Measurements from ENCODE around the gene GGA1.

Gene GGA1

DNA sequence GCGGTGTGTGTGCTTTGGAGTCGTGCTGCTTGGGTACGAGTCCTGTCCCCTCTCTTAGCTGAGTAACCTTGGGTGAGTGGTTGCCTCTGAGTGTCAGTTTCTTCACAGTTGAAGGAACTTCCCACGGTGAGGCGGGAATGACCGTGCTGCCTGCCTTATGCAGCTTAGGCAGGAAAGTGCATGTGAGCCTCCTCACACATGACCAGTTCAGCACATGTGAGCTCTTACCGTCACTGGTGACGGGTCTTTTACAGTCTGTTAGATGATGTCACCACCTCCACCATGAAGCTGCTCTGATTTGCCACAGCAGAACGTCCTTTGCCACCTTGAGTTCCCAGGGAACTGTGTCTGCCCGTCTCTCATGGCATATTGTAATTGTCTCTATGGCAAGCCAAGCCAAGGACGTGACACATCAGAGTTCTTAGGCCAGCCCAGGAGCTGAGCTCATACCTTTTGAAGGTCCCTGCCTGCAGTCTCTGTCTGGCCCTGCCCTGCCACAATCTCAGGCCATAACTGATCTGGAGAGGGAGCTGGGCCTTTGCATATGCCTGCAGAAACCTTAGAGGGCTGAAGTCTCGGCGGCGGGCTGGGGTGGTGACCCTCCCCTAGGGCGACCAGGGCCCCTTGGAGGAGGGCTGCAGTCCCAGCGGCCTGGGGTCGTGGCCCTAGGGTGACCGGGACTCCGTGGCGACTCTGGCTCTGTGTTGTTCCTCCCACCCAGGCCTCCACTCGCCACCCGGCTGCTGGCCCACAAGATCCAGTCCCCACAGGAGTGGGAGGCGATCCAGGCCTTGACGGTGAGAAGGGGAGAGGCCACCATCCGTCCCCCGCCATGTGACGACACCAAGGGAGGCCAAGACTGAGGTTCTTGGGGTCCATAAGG, 7.8 kb downstream of the GGA1 start:
- POLR2A ChIA-PET = no interaction called here
- no peak for DNase-seq (ENCODE audit: extremely low spot score)
- TF ChIP-seq, protein P1, sequence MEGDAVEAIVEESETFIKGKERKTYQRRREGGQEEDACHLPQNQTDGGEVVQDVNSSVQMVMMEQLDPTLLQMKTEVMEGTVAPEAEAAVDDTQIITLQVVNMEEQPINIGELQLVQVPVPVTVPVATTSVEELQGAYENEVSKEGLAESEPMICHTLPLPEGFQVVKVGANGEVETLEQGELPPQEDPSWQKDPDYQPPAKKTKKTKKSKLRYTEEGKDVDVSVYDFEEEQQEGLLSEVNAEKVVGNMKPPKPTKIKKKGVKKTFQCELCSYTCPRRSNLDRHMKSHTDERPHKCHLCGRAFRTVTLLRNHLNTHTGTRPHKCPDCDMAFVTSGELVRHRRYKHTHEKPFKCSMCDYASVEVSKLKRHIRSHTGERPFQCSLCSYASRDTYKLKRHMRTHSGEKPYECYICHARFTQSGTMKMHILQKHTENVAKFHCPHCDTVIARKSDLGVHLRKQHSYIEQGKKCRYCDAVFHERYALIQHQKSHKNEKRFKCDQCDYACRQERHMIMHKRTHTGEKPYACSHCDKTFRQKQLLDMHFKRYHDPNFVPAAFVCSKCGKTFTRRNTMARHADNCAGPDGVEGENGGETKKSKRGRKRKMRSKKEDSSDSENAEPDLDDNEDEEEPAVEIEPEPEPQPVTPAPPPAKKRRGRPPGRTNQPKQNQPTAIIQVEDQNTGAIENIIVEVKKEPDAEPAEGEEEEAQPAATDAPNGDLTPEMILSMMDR (IDR thresholded peaks at IDR 0.05; ENCODE audit: control extremely low read depth, extremely low read depth, low read depth, missing control alignments) = no peak
- CTCF ChIA-PET = interaction anchor here (1.4 to 12.9 kb wide), 4 partner anchors 9 to 26 kb away, joined by 4 to 190 read pairs (median 22); partner anchors contain the start of gene GGA1

DNA sequence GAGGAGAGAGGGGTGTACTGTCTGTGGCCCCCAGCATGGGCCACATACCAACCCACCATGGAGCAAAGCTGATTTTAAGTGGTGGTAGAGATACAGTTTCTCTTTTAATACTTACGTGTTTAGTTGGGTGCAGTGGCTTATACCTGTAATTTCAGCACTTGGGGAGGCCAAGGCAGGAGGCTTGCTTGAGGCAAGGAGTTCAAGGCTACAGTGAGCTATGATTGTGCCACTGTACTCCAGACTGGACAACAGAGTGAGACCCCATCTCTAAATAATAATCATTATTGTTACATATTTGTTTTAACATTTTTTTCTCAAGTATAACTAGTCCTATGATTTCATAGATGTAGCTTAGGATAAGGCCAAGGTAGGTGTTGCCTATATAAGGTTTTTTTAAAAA, 8.8 kb downstream of the GGA1 start:
- TF ChIP-seq, protein P1 (IDR thresholded peaks at IDR 0.05; ENCODE audit: control extremely low read depth, extremely low read depth, low read depth, missing control alignments) = no peak
- ChIA-PET CTCF (interaction anchor here (1.1 to 11.8 kb wide), 6 partner anchors 8 to 25 kb away, joined by 3 to 102 read pairs (median 12); no protein-coding TSS in a partner anchor), POLR2A (no interaction called here)
- no peak for DNase-seq (ENCODE audit: extremely low spot score)

DNA sequence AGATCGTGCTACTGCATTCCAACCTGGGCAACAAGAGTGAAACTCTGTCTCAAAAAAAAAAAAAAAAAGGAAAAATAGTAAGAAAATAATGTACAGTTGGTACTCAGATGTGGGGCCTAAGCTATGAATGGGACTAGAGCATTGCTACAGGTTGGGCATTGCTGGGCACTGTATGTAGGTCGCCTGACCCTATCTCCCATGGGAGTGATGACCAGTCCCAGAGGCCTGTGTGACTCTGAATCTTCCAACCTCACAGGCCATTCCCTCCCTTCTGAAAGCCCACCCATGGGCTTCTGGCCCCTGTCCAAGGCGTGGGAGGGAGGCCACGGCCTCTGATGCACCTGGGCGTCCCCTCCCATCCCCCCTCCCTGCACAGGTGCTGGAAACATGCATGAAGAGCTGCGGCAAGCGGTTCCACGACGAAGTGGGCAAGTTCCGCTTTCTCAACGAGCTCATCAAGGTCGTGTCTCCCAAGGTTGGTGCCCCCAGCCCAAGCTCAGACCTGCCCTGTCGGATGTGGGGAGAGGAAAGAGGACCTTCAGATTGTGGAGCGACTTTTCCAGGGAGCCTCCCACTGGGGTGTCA, 9.5 kb downstream of the GGA1 start:
- no peak for DNase-seq (ENCODE audit: extremely low spot score)
- CTCF ChIA-PET = interaction anchor here (1.1 to 11.8 kb wide), 7 partner anchors 8 to 63 kb away, joined by 3 to 102 read pairs (median 14); no protein-coding TSS in a partner anchor
- TF ChIP-seq, protein P1 (IDR thresholded peaks at IDR 0.05; ENCODE audit: control extremely low read depth, extremely low read depth, low read depth, missing control alignments) = no peak
- POLR2A ChIA-PET = interaction anchor here (0.9 kb wide), 1 partner anchor 8 kb away, joined by 4 read pairs; no protein-coding TSS in a partner anchor

DNA sequence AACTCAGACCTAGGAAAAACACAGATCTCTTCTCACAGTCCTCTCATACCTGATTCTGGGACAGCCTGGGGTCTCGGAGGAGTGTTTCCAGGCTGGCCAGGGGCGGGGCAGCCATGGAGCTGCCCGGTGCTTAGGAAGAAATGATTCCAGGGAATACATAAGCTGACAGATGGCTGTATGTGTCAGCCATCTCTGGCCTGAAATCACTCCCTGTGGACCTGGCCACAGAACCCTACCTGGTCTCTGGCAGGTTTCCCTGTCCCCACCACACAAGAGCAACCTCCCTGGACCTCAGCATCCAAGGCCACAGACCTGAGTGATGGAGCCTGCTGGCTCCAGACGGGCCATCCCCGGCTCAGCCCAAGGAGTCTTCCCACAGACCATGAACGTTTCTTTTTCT, 10.0 kb downstream of the GGA1 start:
- no peak for DNase-seq (ENCODE audit: extremely low spot score)
- TF ChIP-seq, protein P1 (IDR thresholded peaks at IDR 0.05; ENCODE audit: control extremely low read depth, extremely low read depth, low read depth, missing control alignments) = no peak
- CTCF ChIA-PET = interaction anchor here (1.1 to 11.8 kb wide), 8 partner anchors 9 to 63 kb away, joined by 3 to 102 read pairs (median 11); no protein-coding TSS in a partner anchor
- POLR2A ChIA-PET = interaction anchor here (0.9 kb wide), 1 partner anchor 8 kb away, joined by 4 read pairs; no protein-coding TSS in a partner anchor

DNA sequence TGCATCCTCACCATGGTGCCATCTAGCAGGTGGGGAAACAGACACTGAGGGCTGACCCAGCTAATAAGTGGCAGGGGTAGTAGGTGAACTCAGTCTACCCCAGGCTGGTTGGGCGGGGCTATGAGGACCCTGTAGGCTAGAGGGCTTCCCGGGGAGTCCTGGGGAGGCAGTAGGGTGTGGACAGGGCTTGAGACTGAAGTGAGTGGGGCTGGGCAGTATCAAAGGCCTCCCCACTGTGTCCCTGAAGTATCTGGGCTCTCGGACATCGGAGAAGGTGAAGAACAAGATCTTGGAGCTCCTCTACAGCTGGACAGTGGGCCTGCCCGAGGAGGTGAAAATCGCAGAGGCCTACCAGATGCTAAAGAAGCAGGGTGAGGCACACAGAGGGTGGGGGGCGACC, 11.4 kb downstream of the GGA1 start:
- ChIA-PET POLR2A (interaction anchor here (0.9 kb wide), 1 partner anchor 12 kb away, joined by 3 read pairs; no protein-coding TSS in a partner anchor), CTCF (interaction anchor here (1.1 to 11.8 kb wide), 7 partner anchors 9 to 61 kb away, joined by 3 to 102 read pairs (median 8); partner anchors contain the start of gene GGA1)
- TF ChIP-seq, protein P1 (IDR thresholded peaks at IDR 0.05; ENCODE audit: control extremely low read depth, extremely low read depth, low read depth, missing control alignments) = no peak
- no peak for DNase-seq (ENCODE audit: extremely low spot score)

DNA sequence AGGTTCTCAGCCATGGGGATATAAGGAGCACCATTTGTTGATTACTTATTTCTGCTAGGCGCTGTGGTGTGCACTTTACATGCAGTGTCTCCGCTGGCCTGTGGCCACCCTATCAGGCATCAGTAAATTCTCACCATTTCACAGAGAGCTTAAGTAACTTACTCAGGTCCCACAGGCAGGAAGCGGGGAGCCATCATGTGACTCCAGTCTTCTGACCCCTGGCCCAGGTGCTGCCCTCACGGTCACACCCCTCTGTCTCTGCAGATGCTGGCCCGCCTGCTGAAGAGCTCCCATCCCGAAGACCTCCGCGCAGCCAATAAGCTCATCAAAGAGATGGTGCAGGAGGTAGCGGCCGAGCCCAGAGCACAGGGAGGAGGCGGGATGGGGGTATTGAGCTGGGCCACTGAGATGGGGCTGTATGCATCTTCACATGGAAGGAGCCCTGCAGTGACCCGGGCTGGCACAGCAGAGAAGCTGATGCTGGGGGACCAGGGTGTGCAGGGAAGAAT, 12.8 kb downstream of the GGA1 start:
- TF ChIP-seq, protein P1 (IDR thresholded peaks at IDR 0.05; ENCODE audit: control extremely low read depth, extremely low read depth, low read depth, missing control alignments) = no peak
- POLR2A ChIA-PET = no interaction called here
- DNase-seq (ENCODE audit: extremely low spot score) = no peak
- CTCF ChIA-PET = interaction anchor here (1.1 to 11.8 kb wide), 7 partner anchors 9 to 242 kb away, joined by 3 to 102 read pairs (median 7); partner anchors contain the start of gene GGA1
